ENCODE results near the gene ZFPL1.

DNA sequence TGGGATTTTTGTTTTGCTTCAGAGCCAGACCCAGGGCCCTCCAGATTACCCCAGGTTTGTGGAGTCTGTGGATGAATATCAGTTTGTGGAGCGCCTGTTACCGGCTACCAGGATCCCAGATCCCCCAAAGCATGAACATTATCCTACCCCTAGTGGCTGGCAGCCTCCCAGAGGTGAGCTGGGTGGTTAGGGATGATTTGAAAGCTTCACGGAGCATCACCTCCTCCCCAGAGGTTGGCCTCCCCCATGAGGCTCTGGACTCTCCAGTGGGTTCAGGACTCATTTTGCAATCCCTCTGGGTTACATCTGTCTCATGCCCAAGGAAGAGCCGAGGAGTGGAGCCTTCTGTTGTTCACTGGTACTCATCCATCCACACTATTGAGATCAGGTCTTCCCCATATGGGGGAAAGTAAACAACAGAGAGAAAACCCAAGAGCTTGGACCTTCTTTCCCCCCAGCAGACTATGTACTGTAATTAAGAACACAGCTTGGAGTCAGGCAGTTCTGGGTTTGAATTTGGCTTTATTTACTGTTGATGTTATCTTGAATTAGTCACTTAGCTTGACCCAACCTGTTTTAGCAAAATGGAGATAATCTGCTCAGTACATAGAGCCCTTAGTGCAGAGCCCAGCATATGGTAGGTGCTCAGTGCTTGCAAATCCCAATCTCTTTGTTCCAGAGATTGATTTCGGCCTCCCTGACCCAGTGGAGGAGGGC, 40.6 kb downstream of the ZFPL1 start:
- TF ChIP-seq POLR2AphosphoS5 (IDR thresholded peaks at IDR 0.05; ENCODE audit: borderline replicate concordance, low read depth, low read length), result no peak
- no peak for TF ChIP-seq EZH2 (IDR thresholded peaks at IDR 0.05)
- TF ChIP-seq FOXP2 (optimal IDR thresholded peaks at IDR 0.05; ENCODE audit: control extremely low read depth, extremely low read length, insufficient read depth), result no peak
